Astrocyte of the hippocampus (primary cell): ENCODE results near the gene MOV10L1.

Source experiments
- DNase-seq: peaks from one replicate; pipeline ENCODE4 v3.0.0; 2011; ENCODE audit warnings: low read depth, low spot score

Gene MOV10L1

DNA sequence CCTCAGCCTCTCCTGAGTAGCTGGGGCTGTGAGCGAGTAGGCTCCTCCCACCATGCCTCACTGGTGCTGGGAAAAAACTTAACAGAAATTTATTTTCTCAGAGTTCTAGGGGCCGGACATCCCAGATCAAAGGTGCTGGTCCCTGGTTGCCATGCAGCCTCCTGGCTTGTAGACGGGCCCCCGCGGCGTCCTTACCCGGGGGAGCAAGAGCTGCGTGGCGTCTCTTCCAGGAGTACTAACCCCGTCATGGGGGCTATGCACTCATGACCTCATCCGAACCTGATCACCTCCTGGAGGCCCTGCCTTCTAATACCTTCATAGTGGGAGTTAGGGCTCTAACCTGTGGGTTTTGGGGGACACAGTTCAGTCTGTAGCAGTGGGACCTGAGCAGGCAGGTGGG is 98.5 kb downstream of the MOV10L1 start:
- no peak for DNase-seq

DNA sequence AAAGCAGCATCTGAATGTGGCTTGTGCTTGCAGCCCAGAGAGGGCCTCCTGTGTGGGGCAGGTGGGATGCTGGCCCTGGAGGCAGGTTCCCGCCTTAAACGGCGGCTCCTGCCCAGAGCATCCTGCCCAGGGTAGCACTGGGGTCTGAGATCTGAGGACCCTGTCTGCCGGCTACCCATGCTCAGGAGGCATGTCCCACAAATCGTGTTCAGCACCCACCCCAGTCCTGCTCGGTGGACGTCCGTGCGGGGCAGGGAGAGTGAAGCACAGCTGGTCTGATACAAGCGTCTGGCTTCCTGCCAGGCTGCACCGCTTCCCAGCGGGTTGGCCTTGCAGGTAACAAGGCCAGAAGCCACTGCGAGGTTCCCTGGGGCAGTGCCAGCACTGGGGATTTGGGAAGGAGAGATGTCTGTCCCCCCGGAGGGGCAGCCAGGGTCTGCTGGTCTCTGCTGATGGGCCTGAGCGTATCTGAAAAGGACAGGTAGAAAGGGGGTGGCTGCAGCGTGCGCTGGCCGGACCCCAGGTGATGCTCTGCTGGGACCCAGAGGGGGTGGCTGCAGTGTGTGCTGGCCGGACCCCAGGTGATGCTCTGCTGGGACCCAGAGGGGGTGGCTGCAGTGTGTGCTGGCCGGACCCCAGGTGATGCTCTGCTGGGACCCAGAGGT is 99.5 kb downstream of the MOV10L1 start:
- DNase-seq = no peak

DNA sequence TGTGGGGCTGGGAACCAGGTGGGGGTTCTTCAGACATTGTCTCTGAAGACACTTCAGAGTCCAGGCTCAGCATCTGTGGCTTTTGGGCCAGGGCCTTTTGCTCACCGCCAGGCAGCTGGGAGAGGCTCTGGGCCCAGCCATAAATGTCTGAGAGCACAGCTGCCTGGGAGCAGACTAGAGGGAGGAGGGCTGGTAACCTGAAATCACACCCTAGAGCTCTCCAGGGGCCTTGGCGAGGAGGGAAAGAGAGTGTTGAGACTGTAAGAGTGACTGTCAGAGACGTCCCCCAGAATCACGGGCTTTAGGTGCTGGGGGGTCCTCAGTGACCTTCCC is 100.0 kb downstream of the MOV10L1 start:
- DNase-seq = no peak

DNA sequence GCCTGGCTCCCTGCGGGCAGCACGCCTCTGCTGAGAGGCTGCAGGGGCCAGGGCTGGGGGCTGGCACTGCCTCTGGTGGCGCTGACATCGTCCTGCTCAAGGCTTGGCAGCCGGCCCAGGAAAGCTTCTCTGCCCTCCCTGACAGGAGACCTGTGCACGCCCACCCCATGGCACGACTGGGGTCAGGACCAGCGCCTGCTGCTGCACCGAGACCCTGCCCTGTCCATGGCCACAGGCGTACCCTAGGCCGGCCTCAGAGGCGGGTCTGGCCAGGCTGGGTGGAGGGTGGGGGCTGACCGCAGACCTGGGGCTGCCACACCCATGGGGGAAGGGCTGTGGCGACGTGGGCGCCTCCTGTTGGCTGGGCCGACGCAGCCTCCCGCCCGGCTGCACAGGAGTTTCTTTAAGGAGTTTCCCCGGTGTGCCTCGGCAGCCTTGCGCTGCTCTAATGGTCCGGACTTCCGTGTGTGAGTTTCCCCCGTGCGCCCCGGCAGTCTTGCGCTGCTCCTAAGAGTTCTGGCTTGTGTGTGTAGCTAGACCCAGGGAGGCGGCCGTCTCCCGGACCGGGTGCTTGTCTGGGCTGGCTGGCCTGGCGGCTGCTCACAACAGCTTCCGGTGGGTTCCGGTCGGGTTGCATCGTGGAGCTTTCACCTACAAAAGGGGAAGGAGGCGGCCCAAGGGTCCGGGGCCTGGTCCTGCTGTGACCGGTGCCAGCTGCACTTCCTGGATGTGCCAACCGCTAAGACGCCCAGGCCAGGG is 100.6 kb downstream of the MOV10L1 start:
- peak; percentile 79 for DNase-seq

DNA sequence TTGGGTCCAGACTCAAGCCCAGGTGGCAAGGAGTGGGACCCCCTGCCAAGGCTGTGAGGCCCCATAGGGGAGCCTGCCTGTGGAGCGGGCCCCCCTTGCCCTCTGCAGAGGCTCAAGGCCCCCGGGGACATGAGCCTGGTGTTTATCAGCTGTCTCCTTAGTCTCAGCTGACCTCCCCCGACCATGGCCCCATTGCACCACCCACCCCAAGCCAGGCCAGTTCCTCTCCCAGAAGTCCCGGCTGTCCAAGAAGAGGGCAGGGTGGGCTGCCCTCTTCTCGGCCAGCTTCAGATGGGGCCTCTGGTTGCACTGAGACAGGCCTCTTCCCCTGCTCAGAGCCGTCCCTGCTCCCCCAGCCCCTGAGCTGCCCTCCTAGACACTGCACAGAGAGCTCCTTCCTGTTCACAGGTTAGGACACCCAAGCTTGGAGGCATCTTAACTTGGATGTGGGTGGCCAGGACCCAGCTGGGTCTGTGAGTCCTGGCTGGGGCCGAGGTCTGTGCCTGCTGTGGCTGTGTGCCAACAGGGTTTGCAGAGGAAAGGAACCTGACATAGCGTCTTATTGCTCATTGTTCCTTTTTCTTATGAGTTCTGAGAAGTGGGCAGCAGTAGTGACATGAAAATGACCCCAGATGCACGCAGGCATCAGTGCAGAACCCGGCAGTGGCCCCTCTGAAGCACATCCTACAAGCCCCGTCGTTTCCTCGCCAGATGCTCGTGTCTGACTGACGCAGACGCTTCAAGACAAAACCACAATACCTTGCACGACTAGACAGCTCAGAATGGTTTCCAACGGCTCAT is 101.3 kb downstream of the MOV10L1 start:
- DNase-seq = no peak

DNA sequence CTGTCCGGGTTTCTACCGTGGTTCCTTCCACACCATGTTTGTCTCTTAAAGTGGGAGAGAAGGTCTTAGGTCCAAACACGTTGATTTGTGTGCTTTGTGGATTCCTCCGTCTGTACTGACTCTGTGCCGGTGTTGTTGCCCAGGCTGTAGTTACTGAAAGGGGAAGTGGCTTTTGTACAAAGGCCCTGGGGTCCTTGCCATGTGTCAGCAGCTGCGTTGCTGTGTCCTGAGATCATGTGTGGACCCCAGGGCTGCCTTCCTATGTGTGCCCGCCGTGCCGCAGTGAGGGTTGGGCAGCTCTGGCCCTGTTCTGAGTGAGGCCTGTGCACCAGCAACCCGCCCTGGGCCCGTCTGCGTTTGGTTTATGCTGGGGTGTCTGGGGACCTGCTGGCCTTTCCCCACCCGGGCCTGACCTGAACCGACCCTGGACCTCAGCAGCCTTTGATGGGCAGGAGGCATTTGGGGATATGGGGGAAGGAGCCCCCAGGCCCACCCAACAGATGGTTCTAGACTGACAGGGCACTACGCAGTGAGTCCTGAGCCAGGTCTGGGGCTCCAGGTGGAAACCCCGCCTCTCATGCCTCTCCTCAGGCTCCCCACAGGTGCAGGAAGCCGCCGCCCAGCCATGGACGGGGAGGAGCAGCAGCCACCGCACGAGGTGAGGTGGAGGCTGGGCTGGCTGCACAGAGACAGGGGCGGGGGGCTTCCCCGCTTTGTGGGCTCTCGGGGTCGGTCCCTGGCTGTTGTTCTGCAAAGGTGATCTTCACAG is 102.8 kb downstream of the MOV10L1 start:
- DNase-seq = no peak

DNA sequence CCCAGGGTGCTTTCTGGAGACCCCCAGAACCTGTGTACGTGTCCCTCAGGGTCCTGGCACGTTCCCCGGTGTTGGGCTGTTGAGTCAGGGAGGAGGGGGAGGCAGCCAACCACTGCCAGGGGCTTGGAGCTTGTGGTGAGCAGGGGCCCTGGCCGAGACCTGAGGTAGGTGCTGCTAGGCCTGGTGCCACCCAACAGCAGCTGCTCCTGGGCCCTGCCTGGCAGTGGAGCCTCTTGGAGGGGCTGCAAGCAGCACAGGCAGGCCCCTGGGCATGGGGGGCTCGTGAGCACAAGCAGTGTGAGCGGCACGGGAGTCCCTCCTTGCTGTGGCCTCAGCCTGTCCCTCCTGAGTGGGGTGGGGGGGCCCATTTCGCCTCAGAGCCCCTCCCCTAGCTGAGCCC is 103.8 kb downstream of the MOV10L1 start:
- no peak for DNase-seq

DNA sequence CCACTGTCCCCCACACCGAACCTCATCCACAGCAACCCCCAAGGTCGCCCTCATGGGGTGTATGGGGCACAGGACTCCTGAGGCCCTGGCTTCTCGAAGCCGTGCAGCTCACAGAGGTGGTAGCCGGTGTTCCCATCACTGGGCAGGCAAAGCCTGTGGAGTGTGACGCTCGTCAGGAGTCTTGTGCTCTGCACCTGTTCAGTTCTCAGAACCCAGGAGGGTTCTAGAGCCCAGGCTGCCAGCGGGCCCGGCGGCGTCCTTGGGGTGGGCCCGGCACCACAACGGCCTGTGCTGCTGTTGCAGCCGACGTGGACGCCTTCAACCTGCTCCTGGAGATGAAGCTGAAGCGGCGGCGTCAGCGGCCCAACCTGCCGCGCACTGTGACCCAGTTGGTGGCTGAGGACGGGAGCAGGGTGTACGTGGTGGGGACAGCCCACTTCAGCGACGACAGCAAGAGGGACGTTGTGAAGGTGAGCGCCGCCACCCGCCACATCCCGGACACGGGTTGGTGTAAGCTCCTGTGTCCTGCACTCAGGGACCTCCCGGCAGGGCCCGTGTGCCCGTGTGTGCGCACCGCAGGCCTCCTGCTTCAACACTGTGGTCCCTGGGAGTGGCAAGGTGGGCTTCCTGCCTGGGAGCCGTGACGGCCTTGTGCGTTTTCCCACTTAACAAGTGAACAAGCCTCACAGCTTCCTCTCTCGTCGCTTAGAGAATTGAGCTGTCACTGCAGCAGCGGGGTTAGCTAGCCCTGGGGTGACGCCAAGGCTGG is 104.4 kb downstream of the MOV10L1 start:
- no peak for DNase-seq

DNA sequence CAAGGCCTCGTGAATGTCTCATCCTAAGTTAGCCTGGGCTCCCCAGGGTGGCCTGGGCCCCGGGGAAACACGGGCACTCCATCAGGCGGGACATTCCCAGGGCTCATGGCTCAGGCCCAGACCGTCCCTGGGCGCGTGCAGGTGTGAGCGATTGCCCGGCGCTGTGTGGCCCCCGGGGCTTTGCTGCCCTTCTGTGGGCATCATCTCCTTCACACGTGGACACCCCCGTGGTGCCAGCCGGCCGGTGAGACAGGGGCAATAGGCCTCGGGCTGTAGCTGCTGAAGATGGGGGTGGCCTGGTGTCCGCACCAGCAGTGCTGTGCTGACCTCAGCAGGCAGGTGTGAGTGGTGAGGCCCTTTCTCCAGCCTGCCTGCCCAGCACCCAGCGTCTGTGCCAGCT is 106.5 kb downstream of the MOV10L1 start:
- DNase-seq = no peak

DNA sequence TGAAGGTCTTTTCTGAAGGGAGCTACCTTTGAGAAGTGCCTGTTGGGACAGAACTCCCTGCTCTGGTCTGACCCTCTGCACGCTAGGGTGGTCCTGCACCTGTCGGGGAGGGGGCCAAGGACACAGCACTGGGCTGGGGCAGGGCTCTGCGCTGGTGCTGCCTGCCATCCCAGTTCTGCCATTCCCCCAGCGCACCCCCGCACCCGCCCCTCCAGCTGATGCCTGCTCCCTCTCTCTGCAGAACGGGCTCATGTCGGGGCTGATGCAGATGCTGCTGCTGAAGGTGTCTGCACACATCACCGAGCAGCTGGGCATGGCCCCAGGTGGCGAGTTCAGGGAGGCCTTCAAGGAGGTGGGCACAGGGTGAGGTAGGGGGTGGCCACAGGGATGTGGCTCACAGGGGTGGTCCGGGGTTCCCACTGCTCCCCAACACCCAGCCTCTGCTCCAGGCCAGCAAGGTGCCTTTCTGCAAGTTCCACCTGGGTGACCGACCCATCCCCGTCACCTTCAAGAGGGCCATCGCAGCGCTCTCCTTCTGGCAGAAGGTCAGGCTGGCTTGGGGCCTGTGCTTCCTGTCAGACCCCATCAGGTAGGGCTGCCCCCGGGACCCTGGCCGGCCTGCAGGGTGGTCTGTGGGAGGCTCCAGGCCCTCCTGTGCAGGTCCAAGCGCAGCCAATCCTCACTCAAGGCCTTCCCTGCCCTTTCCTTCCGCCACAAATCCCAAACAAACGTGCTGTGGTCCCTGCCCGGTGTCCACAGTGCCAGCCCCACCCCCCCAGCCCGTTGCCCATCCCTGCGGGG is 107.4 kb downstream of the MOV10L1 start:
- no peak for DNase-seq

DNA sequence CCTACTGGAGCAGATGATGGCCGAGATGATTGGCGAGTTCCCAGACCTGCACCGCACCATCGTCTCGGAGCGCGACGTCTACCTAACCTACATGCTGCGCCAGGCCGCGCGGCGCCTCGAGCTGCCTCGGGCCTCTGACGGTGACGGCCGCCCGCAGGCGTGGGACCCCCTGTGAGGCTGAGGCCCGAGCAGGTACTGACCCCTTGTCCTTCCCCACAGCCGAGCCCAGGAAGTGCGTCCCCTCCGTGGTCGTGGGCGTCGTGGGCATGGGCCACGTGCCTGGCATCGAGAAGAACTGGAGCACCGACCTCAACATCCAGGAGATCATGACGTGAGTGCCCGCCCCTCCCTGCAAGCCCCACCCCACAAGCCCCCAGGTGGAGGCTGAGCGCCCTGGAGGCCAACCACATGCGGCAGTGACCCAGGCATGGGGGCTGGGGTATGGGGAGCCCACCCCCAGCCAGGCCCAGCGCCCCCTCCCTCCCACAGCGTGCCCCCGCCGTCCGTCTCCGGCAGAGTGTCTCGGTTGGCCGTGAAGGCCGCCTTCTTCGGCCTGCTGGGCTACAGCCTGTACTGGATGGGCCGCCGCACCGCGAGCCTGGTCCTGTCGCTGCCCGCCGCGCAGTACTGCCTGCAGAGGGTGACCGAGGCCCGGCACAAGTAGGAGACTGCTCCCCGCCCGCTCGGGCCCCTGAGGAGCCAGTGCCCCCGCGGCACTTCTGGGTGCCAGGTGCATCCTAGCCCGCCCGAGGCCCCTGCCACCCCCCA is 108.2 kb downstream of the MOV10L1 start:
- DNase-seq = no peak

DNA sequence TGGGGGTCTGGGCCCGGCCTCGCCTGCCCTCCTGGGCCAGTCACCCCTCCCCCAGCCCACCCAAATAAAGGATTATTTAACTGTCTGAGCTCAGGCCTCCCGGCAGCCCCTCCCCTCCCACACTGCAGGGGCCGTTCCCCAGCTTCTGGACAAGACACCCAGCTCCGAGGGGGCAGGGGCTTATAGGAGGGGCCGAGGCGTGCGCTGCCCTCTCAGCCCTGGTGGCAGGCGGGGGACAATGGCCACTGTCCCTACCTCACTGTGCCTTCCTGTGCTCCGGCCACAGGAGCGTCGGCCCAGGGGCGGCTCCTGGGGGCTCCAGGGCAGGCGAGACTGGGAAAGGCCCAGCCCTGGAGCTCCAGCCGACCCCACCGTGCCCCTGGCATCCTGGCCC is 108.8 kb downstream of the MOV10L1 start:
- no peak for DNase-seq

DNA sequence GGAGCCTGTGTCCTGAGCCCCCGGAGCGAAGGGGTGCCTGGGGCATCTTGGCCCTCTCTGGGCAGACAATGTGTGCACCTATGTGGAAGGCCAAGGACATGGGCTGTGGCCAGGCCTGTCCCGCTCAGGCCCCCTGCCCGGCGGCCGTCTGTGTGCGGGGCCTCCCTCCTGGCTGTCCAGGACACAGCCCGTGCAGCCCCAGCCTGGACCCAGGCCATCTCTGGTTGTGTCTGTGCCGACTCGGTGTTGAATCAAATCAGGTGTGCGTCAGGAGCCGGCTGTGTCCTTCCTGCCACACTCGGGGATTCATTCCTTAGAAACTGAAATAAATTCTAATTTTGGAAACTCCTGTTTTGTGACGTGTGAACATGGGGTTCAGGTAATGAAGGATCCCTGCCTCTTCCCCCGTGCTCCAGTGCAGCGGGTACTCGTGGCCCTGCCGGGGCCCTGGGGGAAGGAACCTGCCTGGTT is 109.5 kb downstream of the MOV10L1 start:
- no peak for DNase-seq

DNA sequence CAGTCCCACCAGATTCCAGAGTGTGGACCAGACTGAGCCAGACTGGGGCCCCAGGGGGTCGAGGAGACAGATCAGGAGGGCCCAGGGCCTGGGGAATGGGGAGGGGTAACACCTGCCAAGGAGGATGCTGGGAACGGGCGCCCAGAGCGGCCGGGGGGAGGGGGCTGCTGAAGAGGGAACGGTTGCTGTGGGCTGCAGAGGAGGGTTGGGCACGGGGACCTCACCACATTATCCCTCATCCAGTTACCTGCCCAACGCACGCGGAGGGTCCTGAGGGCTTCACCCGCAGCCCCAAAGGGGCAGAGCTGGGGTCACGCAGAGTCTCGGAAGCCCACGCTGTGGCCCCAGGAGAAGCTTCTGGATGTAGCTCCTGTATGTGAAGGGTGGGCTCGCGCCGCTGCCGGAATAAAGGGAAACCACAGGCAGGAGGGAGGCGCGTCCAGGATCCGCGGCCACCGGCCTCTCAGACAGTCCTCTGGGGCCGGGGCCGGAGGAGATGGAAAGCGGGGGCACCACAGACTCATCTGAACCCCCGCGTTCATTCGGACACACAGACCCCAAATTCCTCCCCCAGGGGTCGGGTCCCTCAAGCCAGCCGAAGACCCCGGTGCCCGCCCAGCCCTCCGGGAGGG is 110.1 kb downstream of the MOV10L1 start:
- peak; percentile 57 for DNase-seq

DNA sequence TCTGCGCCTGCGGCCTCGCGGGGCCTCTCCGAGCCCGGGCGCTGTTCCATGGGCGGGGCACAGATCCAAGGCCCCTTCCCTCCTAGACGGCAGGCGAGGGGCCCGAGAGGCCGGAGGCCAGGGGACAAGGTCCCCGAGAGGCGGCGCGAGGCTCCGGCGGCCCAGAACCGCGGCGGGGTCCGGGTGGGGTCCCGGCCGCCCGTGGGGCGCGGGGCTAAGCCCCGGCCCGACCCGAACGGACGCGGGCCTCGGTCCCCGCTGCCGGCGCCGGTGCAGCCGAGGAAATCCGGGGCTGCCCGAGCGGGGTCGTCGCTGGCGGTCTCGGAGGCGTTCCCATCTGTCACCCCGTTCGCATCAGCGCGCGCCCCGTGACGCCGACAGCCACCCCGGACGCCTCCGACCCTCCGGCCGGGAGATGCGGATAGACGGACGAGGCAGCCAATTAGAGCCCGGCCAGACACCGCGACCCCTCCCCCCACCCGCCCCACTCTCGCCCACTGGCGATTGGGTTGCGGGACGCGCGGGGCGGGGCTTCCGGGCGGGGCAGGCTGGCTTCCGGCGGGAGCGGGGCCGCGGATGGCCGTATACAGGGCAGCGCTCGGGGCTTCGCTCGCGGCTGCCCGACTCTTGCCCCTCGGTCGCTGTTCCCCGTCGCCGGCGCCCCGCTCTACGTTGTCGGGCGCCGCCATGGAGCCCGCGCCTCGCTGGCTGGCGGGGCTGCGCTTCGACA is 110.8 kb downstream of the MOV10L1 start, which contains the start of gene SELENOO:
Gene SELENOO (plus strand): TSS at position 551 of the 730 bp plus-strand sequence. CDS start 26 bp downstream, at position 577.
- peak; percentile 96 for DNase-seq

DNA sequence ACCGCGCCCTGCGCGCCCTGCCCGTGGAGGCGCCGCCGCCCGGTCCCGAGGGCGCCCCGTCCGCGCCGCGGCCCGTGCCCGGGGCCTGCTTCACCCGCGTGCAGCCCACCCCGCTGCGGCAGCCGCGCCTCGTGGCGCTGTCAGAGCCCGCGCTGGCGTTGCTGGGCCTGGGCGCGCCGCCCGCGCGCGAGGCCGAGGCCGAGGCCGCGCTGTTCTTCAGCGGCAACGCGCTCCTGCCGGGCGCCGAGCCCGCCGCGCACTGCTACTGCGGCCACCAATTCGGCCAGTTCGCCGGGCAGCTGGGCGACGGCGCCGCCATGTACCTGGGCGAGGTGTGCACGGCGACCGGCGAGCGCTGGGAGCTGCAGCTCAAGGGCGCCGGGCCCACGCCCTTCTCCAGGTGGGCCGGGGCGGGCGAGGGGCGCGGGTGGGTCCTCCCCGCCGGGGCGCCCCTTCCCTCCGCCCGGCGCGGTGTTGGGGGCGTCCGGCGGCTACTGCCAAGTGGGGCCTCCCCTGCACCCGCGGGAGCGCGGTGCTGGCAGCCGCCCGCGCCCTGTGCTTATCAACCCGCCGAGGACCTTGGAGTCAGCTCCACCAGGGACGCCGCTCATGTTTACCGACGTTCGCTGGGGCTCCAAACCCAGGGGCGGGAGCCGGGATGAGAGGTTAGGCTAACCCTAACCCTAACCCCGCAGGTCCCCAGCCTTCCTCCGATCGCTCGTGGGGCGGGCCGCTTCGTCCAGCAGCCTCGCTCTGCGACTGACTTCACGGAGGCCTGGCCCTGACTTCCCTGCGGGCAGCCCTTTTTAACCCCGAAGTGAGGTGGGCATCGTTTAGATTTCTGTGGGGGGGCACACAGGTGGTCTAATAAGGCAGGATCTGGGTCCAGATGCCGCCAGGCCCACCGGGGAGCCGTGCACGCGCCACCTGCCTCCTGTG is 111.7 kb downstream of the MOV10L1 start:
- peak; percentile 58 for DNase-seq

DNA sequence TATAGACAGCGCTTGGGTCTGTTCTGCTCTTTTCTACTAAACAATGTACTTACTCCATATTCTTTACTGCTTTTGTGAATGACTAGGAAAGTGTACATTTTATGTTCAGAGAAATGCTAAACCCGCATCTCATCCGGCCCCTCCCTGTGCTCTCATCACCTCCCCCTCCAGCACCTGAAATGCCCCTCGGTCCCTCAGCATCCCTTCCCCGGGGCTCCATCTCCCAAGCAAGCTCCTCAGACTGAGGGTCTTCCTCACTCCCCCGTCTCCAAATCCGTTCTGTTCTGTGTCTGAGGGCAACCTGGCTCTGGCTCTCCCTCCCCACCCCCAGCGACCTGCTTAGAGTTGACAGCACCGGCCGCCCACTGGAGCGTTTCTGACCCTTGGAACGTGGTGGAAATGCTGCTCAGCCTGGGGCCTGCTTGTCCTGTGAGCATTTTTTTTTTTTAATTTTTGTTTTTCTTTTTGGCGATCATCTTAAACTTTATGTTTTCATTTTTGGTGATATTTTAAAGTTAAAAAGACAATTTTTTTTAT is 112.4 kb downstream of the MOV10L1 start:
- no peak for DNase-seq
